HL-60 (cell line): ENCODE results near the gene ARHGAP26.
"Not testable (repeated sequence)": the region's sequence is repeated elsewhere in the genome, so short reads cannot be mapped to it uniquely, and the experiment has no call there.

Experiments used
- DNase-seq, 2 experiments: peaks; one replicate each; pipeline ENCODE4 v3.0.0-alpha.2; 2010 to 2020; ENCODE audit warnings: low read depth in 1 of 2, low spot score in 1 of 2
- H3K27ac ChIP-seq: fragments of 250-450 bp; sonication (Bioruptor Pico); replicated peaks from 2 replicates; pipeline ENCODE4 v1.5.1; 2020; ENCODE audit warnings: mild to moderate bottlenecking, moderate library complexity
- H3K27me3 ChIP-seq: fragments of 250-450 bp; sonication (Bioruptor Pico); 2 replicates; pipeline ENCODE4 v1.5.1; 2021; ENCODE audit warnings: mild to moderate bottlenecking, moderate library complexity; ENCODE audit not compliant: insufficient read depth, poor library complexity, severe bottlenecking
- H3K4me3 ChIP-seq: replicated peaks from 2 replicates; pipeline ENCODE4 v1.5.1; 2011; ENCODE audit warnings: mild to moderate bottlenecking, control low read depth, low read length; ENCODE audit not compliant: insufficient read depth
- CTCF ChIP-seq: IDR thresholded peaks from one replicate; pipeline ENCODE4 v1.5.1; 2011; ENCODE audit warnings: low read length, control low read depth, inconsistent platforms; ENCODE audit not compliant: insufficient read depth
- GABPA ChIP-seq: IDR thresholded peaks from 2 replicates; pipeline ENCODE4 v1.6.1; 2012; ENCODE audit warnings: low read depth
- POLR2AphosphoS5 ChIP-seq: IDR thresholded peaks from 2 replicates; pipeline ENCODE4 v1.6.1; 2012; ENCODE audit warnings: low read depth
- REST ChIP-seq: IDR thresholded peaks from 2 replicates; pipeline ENCODE4 v1.6.1; 2012; ENCODE audit warnings: low read depth; ENCODE audit not compliant: insufficient replicate concordance
- SPI1 ChIP-seq: IDR thresholded peaks from 2 replicates; pipeline ENCODE4 v1.6.1; 2012; ENCODE audit warnings: low read depth, mild to moderate bottlenecking, borderline replicate concordance

ARHGAP26 gene

GRCh38 chr5:142982821-142983200 is 212.6 kb downstream of the ARHGAP26 start:
- no peak for TF ChIP-seq SPI1
- TF ChIP-seq CTCF, result no peak
- no peak for TF ChIP-seq POLR2AphosphoS5
- TF ChIP-seq GABPA, result no peak
- no peak for TF ChIP-seq REST
- H3K4me3 ChIP-seq, result no peak overlapping the region
- H3K27ac ChIP-seq, result no peak overlapping the region

GRCh38 chr5:142984011-142984410 is 213.8 kb downstream of the ARHGAP26 start:
- no peak for TF ChIP-seq GABPA
- no peak for TF ChIP-seq REST
- H3K27me3 ChIP-seq, result no peaks in the 10 kb centered on the region
- no peak overlapping the region for H3K4me3 ChIP-seq
- peak in 1 of 2 experiments; percentile 31 for DNase-seq
- H3K27ac ChIP-seq, result no peak overlapping the region

More at GRCh38 chr5:142982821-142983200, 212.6 kb downstream of the ARHGAP26 start:
- no peak for DNase-seq
- no peaks in the 10 kb centered on the region for H3K27me3 ChIP-seq

- no peak for DNase-seq
- no peaks in the 10 kb centered on the region for H3K27me3 ChIP-seq
- no peak overlapping the region for H3K4me3 ChIP-seq
- no peak overlapping the region for H3K27ac ChIP-seq
- TF ChIP-seq SPI1, result no peak
- TF ChIP-seq POLR2AphosphoS5, result no peak
- TF ChIP-seq GABPA, result no peak
- TF ChIP-seq REST, result no peak
- no peak for TF ChIP-seq CTCF
These were observed 214.3 kb downstream of the ARHGAP26 start for GRCh38 chr5:142984525-142984924.

DNA sequence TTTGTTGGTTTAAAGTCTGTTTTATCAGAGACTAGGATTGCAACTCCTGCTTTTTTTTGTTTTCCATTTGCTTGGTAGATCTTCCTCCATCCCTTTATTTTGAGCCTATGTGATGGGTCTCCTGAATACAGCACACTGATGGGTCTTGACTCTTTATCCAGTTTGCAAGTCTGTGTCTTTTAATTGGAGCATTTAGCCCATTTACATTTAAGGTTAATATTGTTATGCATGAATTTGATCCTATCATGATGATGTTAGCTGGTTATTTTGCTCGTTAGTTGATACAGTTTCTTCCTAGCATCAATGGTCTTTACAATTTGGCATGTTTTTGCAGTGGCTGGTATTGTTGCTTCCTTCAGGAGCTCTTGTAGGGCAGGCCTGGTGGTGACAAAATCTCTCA is 219.1 kb downstream of the ARHGAP26 start:
- H3K4me3 ChIP-seq, H3K27ac ChIP-seq, H3K27me3 ChIP-seq, DNase-seq: not testable (repeated sequence)

DNA sequence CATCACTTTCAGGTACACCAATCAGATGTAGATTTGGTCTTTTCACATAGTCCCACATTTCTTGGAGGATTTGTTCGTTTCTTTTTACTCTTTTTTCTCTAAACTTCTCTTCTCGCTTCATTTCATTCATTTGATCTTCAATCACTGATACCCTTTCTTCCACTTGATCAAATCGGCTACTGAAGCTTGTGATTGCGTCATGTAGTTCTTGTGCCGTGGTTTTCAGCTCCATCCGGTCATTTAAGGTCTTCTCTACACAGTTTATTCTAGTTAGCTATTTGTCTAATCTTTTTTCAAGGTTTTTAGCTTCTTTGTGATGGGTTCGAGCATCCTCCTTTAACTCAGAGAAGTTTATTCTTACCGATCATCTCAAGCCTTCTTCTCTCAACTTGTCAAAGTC is 219.9 kb downstream of the ARHGAP26 start:
- not testable (repeated sequence) for H3K27ac ChIP-seq, H3K27me3 ChIP-seq, H3K4me3 ChIP-seq, DNase-seq
